ENCODE measurements around the gene DRC3.

Gene DRC3

DNA sequence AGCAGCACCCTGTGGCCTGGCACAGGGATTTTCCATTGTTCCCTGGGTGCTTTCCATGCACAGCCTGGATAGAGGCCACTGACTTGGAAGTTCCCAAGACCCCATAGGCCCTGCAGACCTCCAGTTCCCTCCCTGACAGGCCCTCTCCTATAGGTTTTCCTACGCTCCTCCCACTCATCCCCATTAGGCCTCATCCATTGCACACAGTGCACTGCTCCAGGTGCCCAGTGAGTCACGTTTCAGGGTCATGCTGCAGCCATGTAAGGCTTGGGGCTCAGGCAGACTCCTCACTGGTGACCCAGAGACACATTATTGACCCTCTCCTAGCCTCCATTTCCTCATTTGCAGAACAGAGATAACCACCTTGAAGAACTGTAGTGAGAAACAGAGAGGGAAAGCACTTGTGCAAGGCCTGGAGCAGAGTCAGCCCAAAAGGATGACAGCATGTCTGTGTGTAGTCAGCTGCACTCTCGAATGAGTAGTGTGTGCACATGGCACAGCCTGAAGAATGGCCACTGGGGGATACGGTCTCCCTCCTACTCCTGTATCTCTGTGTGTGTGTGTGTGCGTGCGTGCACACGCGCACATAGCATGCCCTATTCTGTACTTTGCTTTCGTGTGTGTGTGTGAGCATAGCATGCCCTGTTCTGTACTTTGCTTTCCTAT, 26.8 kb downstream of the DRC3 start:
- TF ChIP-seq, protein P1, sequence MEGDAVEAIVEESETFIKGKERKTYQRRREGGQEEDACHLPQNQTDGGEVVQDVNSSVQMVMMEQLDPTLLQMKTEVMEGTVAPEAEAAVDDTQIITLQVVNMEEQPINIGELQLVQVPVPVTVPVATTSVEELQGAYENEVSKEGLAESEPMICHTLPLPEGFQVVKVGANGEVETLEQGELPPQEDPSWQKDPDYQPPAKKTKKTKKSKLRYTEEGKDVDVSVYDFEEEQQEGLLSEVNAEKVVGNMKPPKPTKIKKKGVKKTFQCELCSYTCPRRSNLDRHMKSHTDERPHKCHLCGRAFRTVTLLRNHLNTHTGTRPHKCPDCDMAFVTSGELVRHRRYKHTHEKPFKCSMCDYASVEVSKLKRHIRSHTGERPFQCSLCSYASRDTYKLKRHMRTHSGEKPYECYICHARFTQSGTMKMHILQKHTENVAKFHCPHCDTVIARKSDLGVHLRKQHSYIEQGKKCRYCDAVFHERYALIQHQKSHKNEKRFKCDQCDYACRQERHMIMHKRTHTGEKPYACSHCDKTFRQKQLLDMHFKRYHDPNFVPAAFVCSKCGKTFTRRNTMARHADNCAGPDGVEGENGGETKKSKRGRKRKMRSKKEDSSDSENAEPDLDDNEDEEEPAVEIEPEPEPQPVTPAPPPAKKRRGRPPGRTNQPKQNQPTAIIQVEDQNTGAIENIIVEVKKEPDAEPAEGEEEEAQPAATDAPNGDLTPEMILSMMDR (IDR thresholded peaks at IDR 0.05; ENCODE audit: control insufficient read depth, extremely low read depth, insufficient read depth): no peak
- H3K4me3 ChIP-seq (ENCODE audit: low read depth, low read length): no peak overlapping the region
- no peak for DNase-seq (ENCODE audit: low read depth)

DNA sequence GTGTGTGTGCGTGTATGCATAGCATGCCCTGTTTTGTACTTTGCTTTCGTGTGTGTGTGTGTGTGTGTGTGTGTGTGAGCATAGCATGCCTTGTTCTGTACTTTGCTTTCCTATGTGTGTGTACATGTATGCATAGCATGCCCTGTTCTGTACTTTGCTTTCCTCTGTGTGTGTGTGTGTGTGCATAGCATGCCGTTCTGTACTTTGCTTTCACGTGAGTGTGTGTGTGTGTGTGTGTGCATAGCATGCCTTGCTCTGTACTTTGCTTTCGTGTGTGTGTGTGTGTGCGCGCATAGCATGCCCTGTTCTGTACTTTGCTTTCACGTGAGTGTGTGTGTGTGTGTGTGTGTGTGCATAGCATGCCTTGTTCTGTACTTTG, 27.4 kb downstream of the DRC3 start:
- no peak overlapping the region for H3K4me3 ChIP-seq (ENCODE audit: low read depth, low read length)
- no peak for DNase-seq (ENCODE audit: low read depth)
- TF ChIP-seq, protein P1 (IDR thresholded peaks at IDR 0.05; ENCODE audit: control insufficient read depth, extremely low read depth, insufficient read depth): no peak

DNA sequence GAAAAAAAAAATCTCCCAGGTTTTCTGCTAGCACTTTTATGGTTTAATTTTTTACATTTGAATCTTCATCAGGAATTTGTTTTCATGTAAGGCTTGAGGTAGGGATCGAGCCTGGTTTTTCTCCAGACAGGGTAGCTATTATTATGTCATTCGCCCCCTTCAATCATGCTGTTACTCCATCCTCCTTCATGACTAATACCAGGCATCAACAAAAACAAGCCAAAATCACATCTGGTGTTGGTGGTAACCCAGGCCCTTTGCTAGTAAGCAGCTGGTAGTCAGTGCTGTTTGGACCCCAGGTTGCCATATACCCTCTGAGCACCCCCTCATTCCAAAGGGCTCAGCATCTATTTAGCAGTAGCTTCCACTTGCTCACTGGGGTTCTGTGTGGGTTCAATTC, 29.5 kb downstream of the DRC3 start:
- H3K4me3 ChIP-seq (ENCODE audit: low read depth, low read length): no peak overlapping the region
- TF ChIP-seq, protein P1 (IDR thresholded peaks at IDR 0.05; ENCODE audit: control insufficient read depth, extremely low read depth, insufficient read depth): no peak
- DNase-seq (ENCODE audit: low read depth): no peak

DNA sequence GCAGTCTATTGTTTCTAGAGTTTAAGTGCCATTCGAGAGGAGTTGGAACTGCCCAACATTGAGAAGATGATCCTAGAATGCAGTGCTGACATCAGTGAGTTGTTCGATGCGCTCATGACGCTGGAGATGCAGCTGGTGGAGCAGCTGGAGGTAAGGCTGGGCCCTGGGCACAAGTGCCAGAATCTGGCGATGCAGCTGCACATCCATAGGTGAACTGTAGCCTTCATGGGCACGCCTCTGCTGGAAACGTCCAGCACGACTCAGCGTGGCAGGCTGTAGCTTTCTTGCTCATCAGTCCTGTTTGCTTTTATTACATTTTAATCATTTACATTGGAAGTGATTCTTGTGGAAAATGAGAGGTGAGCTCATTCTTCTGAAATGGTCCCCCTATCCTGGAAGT, 31.7 kb downstream of the DRC3 start:
- H3K4me3 ChIP-seq (ENCODE audit: low read depth, low read length): no peak overlapping the region
- no peak for DNase-seq (ENCODE audit: low read depth)
- TF ChIP-seq, protein P1 (IDR thresholded peaks at IDR 0.05; ENCODE audit: control insufficient read depth, extremely low read depth, insufficient read depth): no peak

DNA sequence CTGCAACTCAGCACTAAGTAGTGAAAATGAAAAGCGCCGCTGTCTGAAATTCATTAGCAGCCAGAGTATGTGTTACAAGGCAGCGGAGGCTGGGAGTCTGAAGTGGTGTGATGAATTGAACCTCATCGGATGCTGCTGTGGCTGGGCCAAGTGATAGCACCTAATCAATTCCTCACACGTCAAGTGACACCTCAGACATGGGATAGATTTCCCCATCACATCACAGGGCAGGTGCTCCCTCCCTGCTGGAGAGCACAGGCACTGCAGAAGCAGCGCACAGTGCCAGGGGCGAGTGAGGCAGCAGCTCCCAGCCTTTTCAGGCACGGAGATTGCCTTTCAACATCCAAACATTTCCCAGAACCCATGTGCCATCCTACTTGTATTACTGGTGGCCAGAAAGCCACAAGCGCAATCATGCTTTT, 32.2 kb downstream of the DRC3 start:
- TF ChIP-seq, protein P1 (IDR thresholded peaks at IDR 0.05; ENCODE audit: control insufficient read depth, extremely low read depth, insufficient read depth): no peak
- no peak for DNase-seq (ENCODE audit: low read depth)
- H3K4me3 ChIP-seq (ENCODE audit: low read depth, low read length): no peak overlapping the region

DNA sequence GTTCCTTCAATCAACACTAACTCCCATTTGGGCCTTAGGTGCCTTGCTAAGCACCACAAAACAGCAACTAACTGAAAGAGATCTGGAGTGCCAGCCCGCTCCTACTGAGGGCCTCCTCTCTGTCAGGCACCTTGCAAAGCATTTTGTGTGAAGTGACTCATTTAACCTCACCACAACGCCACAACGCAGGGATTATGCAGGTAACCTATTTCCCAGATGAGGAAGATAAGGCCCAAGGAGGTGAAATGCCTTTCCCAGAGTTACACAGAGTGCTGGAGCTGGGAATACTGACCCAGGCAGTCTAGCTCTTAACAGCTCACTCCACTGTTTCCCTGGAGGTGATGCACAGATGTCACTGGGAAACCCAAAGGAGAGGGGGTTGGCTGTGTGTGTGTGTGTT, 32.8 kb downstream of the DRC3 start:
- TF ChIP-seq, protein P1 (IDR thresholded peaks at IDR 0.05; ENCODE audit: control insufficient read depth, extremely low read depth, insufficient read depth): no peak
- no peak for DNase-seq (ENCODE audit: low read depth)
- H3K4me3 ChIP-seq (ENCODE audit: low read depth, low read length): no peak overlapping the region
